C1 segment of cervical spinal cord (tissue), 14 donors: ENCODE measurements around the gene FBXO47.
A peak's percentile ranks its signal among the peaks of the same experiment; 100 is the strongest.
"Not testable (repeated sequence)": the region's sequence is repeated elsewhere in the genome, so short reads cannot be mapped to it uniquely, and the experiment has no call there.

Experiments used
- DNase-seq, 14 donors: peaks; one replicate each; lab custom pipeline; 2025; lab: John Stamatoyannopoulos, UW

FBXO47 gene

DNA sequence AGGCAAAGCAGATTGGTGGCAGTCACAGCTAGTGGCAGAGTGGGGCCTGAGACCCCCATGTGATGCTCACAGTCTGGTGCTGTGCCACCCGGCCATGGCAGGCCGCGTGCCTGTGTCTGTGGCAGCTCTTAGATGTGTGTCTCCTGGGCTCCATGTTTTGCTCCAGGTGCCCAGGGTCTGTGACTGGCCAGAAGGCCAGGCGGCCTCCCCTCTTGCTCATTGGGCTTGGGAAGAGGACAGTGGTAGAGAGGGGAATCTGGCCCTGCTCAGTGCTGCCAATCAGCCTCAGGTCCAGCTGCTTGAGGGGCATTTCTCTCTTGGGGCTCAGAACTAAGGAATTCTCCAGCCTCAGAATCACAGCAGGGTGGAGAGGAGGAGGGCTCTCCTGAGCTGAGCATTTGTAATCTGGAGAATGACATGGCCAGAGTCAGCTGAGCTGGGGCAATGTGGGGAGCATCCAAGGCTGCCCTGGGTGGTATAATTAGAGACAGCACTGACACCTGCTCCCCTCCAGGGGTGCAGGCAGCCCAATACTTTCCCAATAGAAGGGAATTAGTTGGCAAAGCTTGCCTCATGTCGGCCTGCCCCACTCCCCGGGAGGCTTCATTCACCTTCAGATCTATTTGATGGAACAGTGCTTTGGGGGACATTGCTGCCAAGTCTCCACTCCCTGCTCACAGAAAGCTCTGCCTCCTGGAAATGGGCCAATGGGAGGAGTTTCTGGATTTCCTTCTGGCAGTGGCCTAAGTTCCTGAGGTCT lies 44.5 kb downstream of the FBXO47 start:
- DNase-seq = peak in 7 of 14 donors; percentile 10 to 80 (median 38)

DNA sequence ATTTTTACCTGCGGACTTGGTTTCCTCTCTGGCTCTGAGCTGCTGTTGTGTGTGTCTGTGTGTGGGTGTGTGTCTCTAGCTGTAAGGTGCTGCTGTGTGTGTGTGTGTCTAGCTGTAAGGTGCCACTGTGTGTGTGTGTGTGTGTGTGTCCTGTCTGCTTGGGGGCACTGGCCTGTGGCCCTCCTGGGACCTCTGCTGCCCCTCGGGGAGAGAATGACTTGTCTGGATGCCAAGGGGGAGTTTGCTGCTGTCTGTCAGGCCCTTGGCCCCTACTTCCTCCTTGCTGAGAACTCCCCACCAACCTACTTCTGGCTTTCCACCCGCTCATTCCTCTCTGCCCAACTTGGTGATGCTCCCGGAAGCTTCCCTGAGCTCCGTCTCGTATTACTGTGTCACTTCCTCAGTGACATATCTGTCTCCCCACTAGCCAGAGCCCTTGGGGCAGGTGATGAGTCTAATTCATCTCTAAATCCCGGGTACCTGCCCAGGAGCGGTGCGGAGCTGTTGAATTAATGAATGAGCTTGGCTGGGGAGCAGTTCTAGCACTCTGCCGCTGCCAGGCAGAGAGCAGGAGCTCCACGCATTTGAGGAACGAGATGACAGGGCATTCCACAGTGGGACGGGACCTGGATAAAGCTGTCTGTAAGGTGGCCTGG lies 45.3 kb downstream of the FBXO47 start:
- no peak for DNase-seq

DNA sequence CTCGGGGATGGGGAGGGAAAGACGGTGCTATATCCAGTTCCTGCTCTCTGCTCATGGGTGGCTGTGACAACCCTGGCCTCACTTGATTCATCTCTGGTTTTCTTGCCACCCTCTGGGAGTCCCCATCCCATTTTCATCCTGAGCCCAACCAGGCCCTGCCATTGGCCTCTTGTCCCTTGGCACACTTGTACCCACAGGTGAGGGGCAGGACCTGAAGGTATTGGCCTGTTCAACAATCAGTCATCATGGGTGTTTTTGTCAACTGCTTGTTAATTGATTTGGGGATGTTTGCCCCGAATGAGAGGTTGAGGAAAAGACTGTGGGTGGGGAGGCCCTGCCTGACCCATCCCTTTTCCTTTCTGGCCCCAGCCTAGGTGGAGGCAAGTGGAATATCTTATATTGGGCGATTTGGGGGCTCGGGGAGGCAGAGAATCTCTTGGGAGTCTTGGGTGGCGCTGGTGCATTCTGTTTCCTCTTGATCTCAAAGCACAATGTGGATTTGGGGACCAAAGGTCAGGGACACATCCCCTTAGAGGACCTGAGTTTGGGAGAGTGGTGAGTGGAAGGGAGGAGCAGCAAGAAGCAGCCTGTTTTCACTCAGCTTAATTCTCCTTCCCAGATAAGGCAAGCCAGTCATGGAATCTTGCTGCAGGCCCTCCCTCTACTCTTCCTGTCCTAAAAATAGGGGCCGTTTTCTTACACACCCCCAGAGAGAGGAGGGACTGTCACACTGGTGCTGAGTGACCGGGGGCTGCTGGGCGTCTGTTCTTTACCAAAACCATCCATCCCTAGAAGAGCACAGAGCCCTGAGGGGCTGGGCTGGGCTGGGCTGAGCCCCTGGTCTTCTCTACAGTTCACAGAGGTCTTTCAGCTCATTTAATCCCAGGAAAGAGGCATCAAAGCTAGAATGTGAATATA lies 46.6 kb downstream of the FBXO47 start:
- no peak for DNase-seq

DNA sequence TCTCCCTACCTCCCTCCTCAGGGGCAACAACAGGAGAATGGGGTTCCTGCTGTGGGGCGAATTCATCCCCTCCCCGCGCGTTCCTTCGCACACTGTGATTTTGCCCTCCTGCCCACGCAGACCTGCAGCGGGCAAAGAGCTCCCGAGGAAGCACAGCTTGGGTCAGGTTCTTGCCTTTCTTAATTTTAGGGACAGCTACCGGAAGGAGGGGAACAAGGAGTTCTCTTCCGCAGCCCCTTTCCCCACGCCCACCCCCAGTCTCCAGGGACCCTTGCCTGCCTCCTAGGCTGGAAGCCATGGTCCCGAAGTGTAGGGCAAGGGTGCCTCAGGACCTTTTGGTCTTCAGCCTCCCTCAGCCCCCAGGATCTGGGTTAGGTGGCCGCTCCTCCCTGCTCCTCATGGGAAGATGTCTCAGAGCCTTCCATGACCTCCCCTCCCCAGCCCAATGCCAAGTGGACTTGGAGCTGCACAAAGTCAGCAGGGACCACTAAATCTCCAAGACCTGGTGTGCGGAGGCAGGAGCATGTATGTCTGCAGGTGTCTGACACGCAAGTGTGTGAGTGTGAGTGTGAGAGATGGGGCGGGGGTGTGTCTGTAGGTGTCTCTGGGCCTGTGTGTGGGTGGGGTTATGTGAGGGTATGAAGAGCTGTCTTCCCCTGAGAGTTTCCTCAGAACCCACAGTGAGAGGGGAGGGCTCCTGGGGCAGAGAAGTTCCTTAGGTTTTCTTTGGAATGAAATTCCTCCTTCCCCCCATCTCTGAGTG lies 47.7 kb downstream of the FBXO47 start:
- no peak for DNase-seq

DNA sequence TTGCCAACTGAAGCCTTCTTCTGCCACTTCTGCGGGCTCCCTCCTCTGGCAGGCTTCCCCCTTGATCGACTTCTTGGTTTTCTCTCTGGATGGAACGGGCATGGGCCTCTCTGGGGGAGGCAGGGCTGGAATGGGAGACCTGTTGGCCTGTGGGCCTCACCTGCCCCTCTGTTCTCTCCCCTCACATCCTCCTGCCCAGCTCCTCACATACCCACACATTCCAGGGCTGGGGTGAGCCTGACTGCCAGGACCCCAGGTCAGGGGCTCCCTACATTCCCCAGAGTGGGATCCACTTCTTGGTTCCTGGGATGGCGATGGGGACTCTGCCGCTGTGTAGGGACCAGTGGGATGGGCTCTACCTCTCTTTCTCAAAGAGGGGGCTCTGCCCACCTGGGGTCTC lies 48.3 kb downstream of the FBXO47 start:
- no peak for DNase-seq

DNA sequence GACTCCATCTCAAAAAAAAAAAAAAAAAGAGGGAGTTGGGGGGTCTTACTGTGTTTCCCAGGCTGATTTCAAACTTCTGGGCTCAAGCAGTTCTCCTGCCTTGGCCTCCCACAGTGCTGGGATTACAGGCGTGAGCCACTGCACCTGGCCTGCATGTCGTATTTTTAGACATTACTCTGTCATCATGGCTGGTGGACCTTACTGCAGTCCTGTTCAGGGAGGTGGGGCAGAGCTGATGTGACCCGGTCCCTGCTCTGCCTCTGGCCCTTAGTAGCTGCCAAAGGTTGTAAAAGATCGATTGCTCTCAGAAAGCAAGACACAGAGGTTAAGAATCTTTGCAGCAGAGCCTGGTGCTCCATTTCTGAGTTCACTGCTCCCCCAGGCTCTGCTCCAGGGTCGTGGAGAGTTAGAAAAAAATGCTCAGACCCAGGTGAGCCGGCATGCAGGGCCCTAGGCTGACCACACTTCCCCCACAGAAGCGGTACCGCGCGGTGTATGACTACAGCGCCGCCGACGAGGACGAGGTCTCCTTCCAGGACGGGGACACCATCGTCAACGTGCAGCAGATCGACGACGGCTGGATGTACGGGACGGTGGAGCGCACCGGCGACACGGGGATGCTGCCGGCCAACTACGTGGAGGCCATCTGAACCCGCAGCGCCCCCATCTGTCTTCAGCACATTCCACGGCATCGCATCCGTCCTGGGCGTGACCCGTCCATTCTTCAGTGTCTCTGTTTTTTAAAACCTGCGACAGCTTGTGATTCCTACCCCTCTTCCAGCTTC lies 48.9 kb downstream of the FBXO47 start:
- DNase-seq = no peak

DNA sequence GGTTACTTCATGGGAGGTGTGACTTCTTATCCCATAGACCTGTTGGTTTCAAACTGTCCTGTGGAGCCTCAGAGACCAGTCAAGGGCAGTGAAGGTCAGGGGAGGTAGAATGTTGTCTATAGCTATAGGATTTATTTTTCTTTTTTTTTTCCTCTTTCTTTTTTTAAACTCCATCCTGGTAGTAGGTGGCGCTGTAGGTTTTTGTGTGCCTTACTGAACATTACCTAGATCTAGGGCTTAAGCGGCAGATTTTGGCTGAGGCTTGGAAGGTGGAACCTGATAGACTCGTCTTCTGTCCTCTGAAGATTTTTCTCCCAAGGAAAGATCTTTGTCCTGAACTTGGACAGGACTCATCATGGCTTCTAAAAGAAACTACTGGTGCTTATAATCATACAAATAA lies 49.9 kb downstream of the FBXO47 start:
- no peak for DNase-seq

DNA sequence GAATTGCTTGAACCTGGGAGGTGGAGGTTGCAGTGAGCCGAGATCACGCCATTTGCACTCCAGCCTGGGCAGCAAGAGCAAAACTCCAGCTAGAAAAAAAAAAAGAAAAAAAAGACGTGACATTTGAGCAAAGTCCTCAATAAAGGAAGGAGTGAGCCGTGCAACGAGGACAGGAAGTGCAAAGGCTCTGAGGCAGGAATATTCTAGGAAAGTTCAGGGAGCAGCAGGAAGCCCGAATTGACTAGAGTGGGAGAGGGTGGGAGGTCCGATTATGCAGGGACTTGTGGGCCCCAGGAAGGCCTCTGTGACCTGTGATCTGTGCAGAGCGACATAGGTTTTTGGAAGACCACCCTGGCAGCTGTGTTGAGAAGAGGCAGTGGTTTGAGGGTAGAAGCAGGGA lies 50.4 kb downstream of the FBXO47 start:
- no peak for DNase-seq

DNA sequence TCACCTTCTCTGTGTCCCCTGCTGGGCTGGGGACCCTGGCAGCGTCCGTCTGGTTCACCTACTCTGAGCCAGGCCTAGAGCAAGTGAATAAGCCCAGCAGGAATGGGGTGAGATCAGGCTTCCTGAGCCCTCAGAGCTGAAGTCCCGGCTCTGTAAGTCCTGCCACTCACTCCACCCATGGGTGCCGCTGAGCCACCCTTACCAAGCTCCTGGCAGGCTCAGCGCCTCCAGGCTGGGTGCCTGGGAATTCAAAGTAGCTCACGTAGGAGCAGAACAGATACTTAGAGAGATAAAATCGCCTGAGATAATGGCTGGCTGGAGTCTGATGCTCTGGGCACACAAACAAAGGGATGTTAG lies 51.6 kb downstream of the FBXO47 start:
- no peak for DNase-seq

DNA sequence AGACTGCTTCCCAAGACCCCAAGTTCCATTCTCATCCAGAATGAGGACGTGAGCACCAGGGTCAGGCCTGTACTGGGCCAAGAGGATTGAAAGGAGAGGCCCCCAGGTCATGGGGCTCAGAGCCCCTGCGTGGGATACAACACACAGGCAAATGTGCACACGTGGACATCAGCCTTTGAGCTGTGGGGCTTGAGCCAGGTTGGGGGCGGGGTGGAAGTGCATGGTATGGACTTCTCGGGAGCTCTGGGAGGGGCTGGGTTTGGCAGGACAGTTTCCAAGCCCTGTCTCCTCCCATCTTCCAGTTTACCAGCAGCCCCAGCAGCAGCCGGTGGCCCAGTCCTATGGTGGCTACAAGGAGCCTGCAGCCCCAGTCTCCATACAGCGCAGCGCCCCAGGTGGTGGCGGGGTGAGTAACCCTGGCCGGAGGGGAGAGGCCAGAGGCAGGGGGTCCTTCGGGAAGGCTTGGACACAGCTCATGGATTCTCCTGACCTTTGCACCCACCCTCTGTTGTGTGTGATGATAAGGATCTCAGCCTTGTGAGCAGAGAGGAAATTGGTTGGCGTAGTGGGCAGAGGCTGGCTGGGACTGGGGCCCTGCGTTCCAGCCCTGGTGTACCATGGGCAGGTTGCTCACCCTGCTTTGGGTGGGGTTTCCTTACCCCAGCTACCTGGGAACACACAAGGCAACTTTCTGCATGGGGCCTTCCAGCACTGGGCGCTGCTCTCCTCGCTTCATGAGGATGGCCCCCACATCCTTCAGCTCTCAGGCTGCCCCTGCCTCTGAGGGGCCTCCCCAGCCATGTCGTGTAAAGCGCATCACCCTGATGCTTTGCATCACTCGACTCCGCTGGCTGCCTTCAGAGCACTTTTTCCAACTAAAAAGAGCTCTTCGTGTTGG lies 52.2 kb downstream of the FBXO47 start:
- no peak for DNase-seq

DNA sequence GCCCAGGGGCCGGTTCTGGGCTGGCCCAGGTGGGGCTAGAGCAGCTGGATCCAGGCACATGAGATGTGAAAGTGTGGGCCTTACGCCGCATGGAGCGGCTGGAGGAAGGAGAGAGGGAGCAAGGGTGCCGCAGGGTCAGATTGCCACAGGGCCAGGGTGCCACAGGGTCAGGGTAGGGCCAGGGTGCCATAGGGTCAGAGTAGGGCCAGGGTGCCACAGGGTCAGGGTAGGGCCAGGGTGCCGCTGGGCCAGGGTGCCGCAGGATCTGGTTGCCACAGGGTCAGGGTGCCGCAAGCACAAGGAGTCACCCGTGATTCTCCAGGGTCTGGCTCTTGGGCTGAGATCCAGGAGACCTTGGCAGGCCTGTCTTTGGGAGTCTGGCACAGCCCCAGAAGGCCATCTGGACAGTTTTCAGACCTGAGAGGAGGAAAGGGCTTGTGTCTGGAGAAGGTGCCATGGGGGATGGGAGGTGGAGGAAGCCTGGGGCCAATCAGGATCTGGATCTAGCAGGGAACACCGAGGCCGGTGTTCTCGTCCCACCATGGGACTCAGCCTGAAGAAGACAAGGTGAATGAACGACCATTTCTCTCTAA lies 54.9 kb downstream of the FBXO47 start:
- peak in 1 of 14 donors; percentile 31 for DNase-seq

DNA sequence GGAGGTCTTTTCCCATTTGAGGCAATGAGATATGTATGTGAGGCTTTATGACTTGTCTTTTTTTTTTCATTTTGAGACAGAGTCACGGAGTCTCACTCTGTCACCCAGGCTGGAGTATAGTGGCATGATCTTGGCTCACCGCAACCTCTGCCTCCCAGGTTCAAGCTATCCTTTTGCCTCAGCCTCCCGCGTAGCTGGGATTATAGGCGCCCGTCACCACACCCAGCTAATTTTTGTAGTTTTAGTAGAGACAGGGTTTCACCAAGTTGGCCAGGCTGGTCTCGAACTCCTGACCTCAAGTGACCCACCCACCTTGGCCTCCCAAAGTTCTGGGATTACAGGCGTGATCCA lies 55.5 kb downstream of the FBXO47 start:
- DNase-seq = not testable (repeated sequence)

DNA sequence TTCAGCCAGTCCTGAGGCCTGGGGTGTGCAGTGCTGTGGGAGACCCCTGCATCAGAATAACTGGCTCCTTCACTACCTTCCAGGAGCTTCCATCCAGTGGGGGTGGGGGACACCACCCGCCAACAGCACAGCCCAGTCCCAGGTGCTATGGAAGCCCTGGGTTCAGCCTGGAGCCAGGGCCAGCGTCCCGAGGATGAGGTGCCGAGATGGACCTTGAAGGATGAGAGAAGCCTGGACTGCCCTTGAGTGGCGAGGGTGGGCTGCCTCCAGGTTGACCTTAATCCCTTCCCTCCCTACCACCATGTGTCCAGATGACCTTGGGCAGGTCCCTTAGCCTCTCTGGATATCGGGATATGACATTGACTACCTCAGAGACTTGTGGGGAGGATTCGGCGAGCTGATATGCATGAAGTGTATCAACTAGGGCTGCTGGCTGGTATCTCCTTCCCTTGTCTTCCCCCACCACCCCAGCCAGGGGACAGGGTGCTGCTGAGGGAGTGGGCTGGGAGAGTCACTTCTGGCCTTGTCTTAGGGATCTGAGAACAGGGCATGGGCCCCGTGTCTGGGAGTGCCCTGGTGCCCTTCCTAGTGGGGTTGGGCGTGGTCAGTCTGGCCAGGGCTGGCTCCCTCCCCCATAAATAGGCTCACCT lies 56.0 kb downstream of the FBXO47 start:
- no peak for DNase-seq

DNA sequence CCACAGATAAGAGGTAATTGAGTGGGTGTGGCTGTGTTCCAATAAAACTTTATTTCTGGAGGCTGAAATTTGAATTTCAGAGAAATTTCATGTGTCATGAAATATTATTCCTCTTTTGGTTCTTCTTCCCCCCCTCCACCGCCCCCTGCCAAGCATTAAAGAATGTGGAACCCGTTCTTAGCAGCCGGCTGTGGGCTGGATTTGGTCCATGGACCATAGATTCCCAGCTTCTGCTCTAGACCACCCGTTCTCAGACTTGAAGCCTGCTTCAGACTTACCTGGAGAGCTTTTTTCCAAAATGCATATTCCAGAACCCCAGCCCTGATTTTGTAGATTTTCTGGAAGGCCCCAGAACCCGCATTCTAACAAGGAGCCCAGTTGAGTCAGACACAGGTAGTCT lies 56.9 kb downstream of the FBXO47 start:
- no peak for DNase-seq

DNA sequence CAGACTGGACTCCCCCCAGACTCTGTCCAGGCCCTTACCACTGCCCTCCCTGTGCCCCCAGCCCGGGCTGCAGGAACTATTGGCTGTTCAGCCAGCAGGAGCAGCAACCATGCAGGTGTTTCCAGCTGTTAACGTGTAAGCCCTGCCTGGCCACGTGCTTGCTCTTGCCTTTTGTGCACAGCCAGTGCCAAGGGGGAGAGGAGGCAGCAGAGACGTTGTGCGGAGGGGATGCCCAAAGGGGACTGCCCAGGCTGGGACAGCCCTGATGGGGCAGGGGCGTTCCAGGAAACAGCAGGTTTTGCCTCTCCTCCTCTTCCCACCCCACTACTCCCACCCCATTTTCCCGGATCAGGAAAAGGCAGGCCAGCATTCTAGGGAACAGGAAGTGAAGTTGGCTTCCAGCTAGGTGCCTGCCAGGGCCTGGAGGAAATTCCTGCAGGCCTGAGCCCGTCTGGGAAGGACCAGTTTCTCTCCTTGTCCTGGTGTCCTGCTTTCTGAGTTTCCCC lies 58.5 kb downstream of the FBXO47 start:
- DNase-seq = no peak

DNA sequence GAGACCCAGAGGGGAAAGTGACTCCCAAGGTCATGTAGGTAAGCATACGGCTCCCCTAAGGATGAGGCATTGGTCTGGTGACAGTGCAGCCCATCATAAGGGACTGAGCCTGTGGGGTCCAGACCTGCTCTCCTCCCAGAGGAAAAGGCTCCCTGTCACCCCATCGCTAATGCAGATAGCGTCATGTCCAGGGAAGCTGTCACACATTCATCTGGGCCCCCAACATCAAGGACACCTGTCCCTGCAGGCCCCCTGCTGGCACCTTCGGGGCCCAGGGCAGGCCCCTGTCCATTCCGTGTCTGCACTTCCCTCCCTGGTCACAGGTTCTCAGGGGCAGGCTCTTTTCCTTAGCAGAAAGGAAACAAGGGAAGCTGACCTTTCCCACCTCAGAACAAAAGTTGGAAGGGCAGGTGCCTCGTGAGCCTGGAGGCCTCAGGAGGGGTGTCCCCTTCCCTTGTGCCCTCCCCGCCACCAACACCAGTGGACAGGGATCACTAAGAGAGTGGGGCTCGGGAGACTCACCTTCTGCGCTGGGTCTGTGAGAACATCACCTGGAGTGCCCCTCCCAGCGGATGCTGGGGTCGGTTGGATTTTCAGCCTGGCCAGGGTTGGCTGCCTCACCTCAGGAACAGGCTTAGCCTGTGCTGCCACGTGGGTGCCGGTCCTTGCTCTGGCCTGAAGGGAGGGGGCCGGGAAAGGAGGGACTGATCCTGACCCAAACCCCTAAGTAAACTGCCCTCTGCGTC lies 59.1 kb downstream of the FBXO47 start:
- no peak for DNase-seq

DNA sequence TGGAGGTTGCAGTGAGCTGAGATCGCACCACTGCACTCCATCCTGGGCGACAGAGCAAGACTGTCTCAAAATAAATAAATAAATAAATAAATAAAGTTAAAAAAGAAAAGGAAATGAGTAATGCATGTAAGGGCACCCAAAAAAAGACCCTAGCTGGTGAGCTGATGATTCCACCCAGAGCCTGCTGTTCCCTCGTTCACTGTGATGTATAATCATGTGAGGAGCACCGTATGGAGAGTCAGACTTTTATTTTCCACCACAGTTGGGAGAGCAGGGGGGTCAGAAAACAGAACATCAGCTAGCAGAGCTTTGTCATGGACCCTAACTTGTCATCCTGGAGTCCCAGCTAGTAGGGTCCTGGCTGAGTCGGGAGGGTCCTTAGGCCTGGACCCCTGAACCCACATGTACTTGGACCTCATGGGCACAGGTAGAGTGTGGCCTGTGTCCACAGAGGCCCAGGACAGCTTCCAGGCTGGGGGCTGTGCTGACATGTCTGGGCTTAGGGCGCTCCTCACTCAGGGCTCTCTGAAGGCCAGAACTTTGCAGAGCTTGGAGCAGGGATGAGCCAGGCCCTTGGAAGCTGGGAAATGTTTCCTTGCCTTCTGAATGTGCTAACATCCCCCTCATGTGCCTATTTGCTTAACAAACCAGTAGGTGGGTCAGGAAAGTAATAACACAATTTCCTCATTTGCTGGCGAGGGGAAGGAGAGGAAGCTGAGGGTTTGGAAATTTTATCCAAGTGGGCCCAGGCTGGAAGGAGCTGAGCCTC lies 60.6 kb downstream of the FBXO47 start:
- DNase-seq = no peak
